ENCODE data around the gene GPS1. TPM values are rescaled to one million over a fixed set of nuclear protein-coding genes. Genes with fewer than 3 reads are reported as not detected.

GPS1 gene
- total RNA-seq, 4 donors from 2014 or later = 72.4 to 113 (median 100) TPM

GRCh38 chr17:82021900-82022309, 29.8 kb upstream of the GPS1 start:
- H3K27me3 ChIP-seq = no peaks in the 10 kb centered on the region
- no peak overlapping the region for H3K27ac ChIP-seq
- DNase-seq (ENCODE audit: low spot score in 2 of 2) = no peak
- TF ChIP-seq EP300 (IDR thresholded peaks at IDR 0.05) = no peak
- TF ChIP-seq POLR2AphosphoS5 (IDR thresholded peaks at IDR 0.05) = no peak
- no peak for TF ChIP-seq CTCF (IDR thresholded peaks at IDR 0.05)
- TF ChIP-seq POLR2A (IDR thresholded peaks at IDR 0.05) = no peak
- peak overlapping the region; percentile 84 for H3K4me3 ChIP-seq
- peaks cover 32% of the 10 kb centered on the region for H3K4me1 ChIP-seq
- WGBS = 8% methylated on average over 4 of the region's 10 CpGs
- no peaks in the 10 kb centered on the region for H3K9me3 ChIP-seq
- peaks cover 3% of the 10 kb centered on the region for H3K36me3 ChIP-seq

GRCh38 chr17:82022310-82022980, 29.3 kb upstream of the GPS1 start, which contains the start of gene CENPX:
Gene CENPX, minus strand, starts transcription at chr17:82022878. Its CDS starts 17 bp downstream, at chr17:82022861.
- peaks cover 32% of the 10 kb centered on the region for H3K4me1 ChIP-seq

GRCh38 chr17:82022981-82023446, 28.7 kb upstream of the GPS1 start, which contains the start of gene LRRC45:
Gene LRRC45, plus strand, starts transcription at chr17:82023305. Its CDS starts 339 bp downstream, at chr17:82023644.
- TF ChIP-seq POLR2A (IDR thresholded peaks at IDR 0.05) (no peak), EP300 (IDR thresholded peaks at IDR 0.05) (no peak), POLR2AphosphoS5 (IDR thresholded peaks at IDR 0.05) (peak in 1 of 3 donors; percentile 61), CTCF (IDR thresholded peaks at IDR 0.05) (no peak)
- DNase-seq (ENCODE audit: low spot score in 2 of 2) = peak; percentile 100
- WGBS = no CpG with 5 or more reads among the region's 42 CpGs
- peak within 1 kb of the TSS; percentile 80 for H3K27ac ChIP-seq
- no peaks in the 10 kb centered on the region for H3K9me3 ChIP-seq
- H3K27me3 ChIP-seq = no peaks in the 10 kb centered on the region
- H3K4me1 ChIP-seq = peaks cover 32% of the 10 kb centered on the region
- no peaks in the 10 kb centered on the region for H3K36me3 ChIP-seq
- peak within 1 kb of the TSS; percentile 84 for H3K4me3 ChIP-seq

More at GRCh38 chr17:82022310-82022980, 29.3 kb upstream of the GPS1 start, which contains the start of gene CENPX:
- H3K27ac ChIP-seq = peak within 1 kb of the TSS; percentile 80
- TF ChIP-seq POLR2AphosphoS5 (IDR thresholded peaks at IDR 0.05) (peak in 1 of 3 donors; percentile 53), EP300 (IDR thresholded peaks at IDR 0.05) (no peak), CTCF (IDR thresholded peaks at IDR 0.05) (no peak), POLR2A (IDR thresholded peaks at IDR 0.05) (no peak)
- H3K9me3 ChIP-seq = no peaks in the 10 kb centered on the region
- 0% methylated on average over 13 of the region's 64 CpGs for WGBS
- H3K27me3 ChIP-seq = no peaks in the 10 kb centered on the region
- H3K4me3 ChIP-seq = peak within 1 kb of the TSS; percentile 84
- no peak for DNase-seq (ENCODE audit: low spot score in 2 of 2)
- H3K36me3 ChIP-seq = peaks cover 3% of the 10 kb centered on the region

GRCh38 chr17:82023447-82024241, 28.1 kb upstream of the GPS1 start:
- WGBS = 5% methylated on average over 14 of the region's 55 CpGs
- peak overlapping the region; percentile 84 for H3K4me3 ChIP-seq
- no peaks in the 10 kb centered on the region for H3K9me3 ChIP-seq
- no peaks in the 10 kb centered on the region for H3K27me3 ChIP-seq
- no peaks in the 10 kb centered on the region for H3K36me3 ChIP-seq
- no peak overlapping the region for H3K27ac ChIP-seq
- peaks cover 32% of the 10 kb centered on the region for H3K4me1 ChIP-seq
- DNase-seq (ENCODE audit: low spot score in 2 of 2) = no peak
- TF ChIP-seq CTCF (IDR thresholded peaks at IDR 0.05) (no peak), POLR2AphosphoS5 (IDR thresholded peaks at IDR 0.05) (no peak), POLR2A (IDR thresholded peaks at IDR 0.05) (no peak), EP300 (IDR thresholded peaks at IDR 0.05) (no peak)

GRCh38 chr17:82024859-82025258, 26.8 kb upstream of the GPS1 start:
- Histone ChIP-seq H3K4me1 (peaks cover 36% of the 10 kb centered on the region), H3K9me3 (no peaks in the 10 kb centered on the region), H3K4me3 (no peak overlapping the region), H3K27me3 (no peaks in the 10 kb centered on the region), H3K36me3 (no peaks in the 10 kb centered on the region), H3K27ac (no peak overlapping the region)
- DNase-seq (ENCODE audit: low spot score in 2 of 2) = no peak
- TF ChIP-seq POLR2A (IDR thresholded peaks at IDR 0.05) (no peak), POLR2AphosphoS5 (IDR thresholded peaks at IDR 0.05) (no peak), EP300 (IDR thresholded peaks at IDR 0.05) (no peak), CTCF (IDR thresholded peaks at IDR 0.05) (no peak)
- WGBS = 83% methylated on average over 1 of the region's 17 CpGs

Data from suprapubic skin (tissue), 4 donors.